Measurements from ENCODE around the gene SNX9.

The SNX9 gene

GRCh38 chr6:157982563-157983405, 159.7 kb downstream of the SNX9 start:
- DNase-seq, result peak; percentile 34

- no peak for DNase-seq
Observed at GRCh38 chr6:157983406-157984119, 160.5 kb downstream of the SNX9 start.

- no peak for DNase-seq
Observed at GRCh38 chr6:157984128-157984527, 161.1 kb downstream of the SNX9 start.

- DNase-seq, result no peak
Observed at GRCh38 chr6:157984686-157985225, 161.7 kb downstream of the SNX9 start.

- DNase-seq, result peak; percentile 70
Observed at GRCh38 chr6:157985378-157986155, 162.5 kb downstream of the SNX9 start.

- DNase-seq, result peak; percentile 60
Observed at GRCh38 chr6:157987788-157988699, 165.0 kb downstream of the SNX9 start.

GRCh38 chr6:157988700-157989063, 165.6 kb downstream of the SNX9 start:
- DNase-seq, result no peak

- DNase-seq, result peak; percentile 46
Observed at GRCh38 chr6:157989541-157990289, 166.7 kb downstream of the SNX9 start.

- DNase-seq, result no peak
Observed at GRCh38 chr6:157990321-157991066, 167.4 kb downstream of the SNX9 start.

GRCh38 chr6:157991067-157991432, 168.0 kb downstream of the SNX9 start:
- no peak for DNase-seq

- DNase-seq, result no peak
Observed at GRCh38 chr6:157993076-157993475, 170.0 kb downstream of the SNX9 start.

- no peak for DNase-seq
Observed at GRCh38 chr6:157994125-157994795, 171.2 kb downstream of the SNX9 start.
